ENCODE results near the gene GTPBP2.

GTPBP2 gene

GRCh38 chr6:43674921-43675320 is 45.9 kb upstream of the GTPBP2 start:
- H2AK5ac ChIP-seq (ENCODE audit: low read length) = no peak overlapping the region
- no peaks in the 10 kb centered on the region for H3K27me3 ChIP-seq (ENCODE audit: insufficient read depth, low read length)
- no peaks in the 10 kb centered on the region for H3K79me1 ChIP-seq (ENCODE audit: low read length)
- no peak overlapping the region for H3K4ac ChIP-seq (ENCODE audit: low read depth, low read length)
- H3K18ac ChIP-seq (ENCODE audit: low read length) = no peak overlapping the region
- H3K79me2 ChIP-seq (ENCODE audit: control insufficient read depth, insufficient read depth, low read length, poor library complexity) = no peaks in the 10 kb centered on the region
- no peak overlapping the region for H3K4me3 ChIP-seq (ENCODE audit: low read depth, low read length)
- H3K36me3 ChIP-seq (ENCODE audit: control insufficient read depth in 1 of 2, insufficient read depth in 2 of 2, low read length in 2 of 2) = peaks cover 59 to 79% of the 10 kb centered on the region in 2 experiments
- DNase-seq = no peak
- H2AFZ ChIP-seq (ENCODE audit: insufficient read depth, low read length, poor library complexity) = no peak overlapping the region
- H2BK12ac ChIP-seq (ENCODE audit: low read length) = no peak overlapping the region
- no peak overlapping the region for H2BK5ac ChIP-seq (ENCODE audit: low read depth, low read length, poor library complexity)
- no peak overlapping the region for H4K12ac ChIP-seq (ENCODE audit: low read depth, low read length)
- no peak overlapping the region for H4K8ac ChIP-seq (ENCODE audit: low read depth, low read length)
- H3K4me2 ChIP-seq (ENCODE audit: low read length) = no peak overlapping the region
- no peak overlapping the region for H3K23ac ChIP-seq (ENCODE audit: low read length)
- H3K4me1 ChIP-seq (ENCODE audit: control insufficient read depth in 1 of 2, insufficient read depth in 2 of 2, low read length in 2 of 2) = peaks cover 5 to 7% of the 10 kb centered on the region in 2 experiments
- no peak overlapping the region for H4K91ac ChIP-seq (ENCODE audit: low read depth, low read length)
- H3K27ac ChIP-seq (ENCODE audit: low read depth, low read length) = no peak overlapping the region
- WGBS (ENCODE audit: extremely low coverage, insufficient coverage, insufficient read length) = no CpG with 5 or more reads among the region's 8 CpGs
- no peak overlapping the region for H2BK120ac ChIP-seq (ENCODE audit: insufficient read depth, low read length, poor library complexity)
- no peak overlapping the region for H3K9ac ChIP-seq (ENCODE audit: low read length)
- H3K9me3 ChIP-seq (ENCODE audit: insufficient read depth, low read depth, low read length) = peaks cover 5% of the 10 kb centered on the region
- no peak overlapping the region for H3K14ac ChIP-seq (ENCODE audit: low read length)

GRCh38 chr6:43674291-43674690 is 45.2 kb upstream of the GTPBP2 start:
- H3K4me2 ChIP-seq (ENCODE audit: low read length) = no peak overlapping the region
- peaks cover 5% of the 10 kb centered on the region for H3K79me1 ChIP-seq (ENCODE audit: low read length)
- no peak overlapping the region for H3K4me3 ChIP-seq (ENCODE audit: low read depth, low read length)
- no peak overlapping the region for H2BK120ac ChIP-seq (ENCODE audit: insufficient read depth, low read length, poor library complexity)
- no peak overlapping the region for H4K12ac ChIP-seq (ENCODE audit: low read depth, low read length)
- DNase-seq = no peak
- no peak overlapping the region for H2AK5ac ChIP-seq (ENCODE audit: low read length)
- H3K14ac ChIP-seq (ENCODE audit: low read length) = no peak overlapping the region
- no peak overlapping the region for H3K4ac ChIP-seq (ENCODE audit: low read depth, low read length)
- H2BK12ac ChIP-seq (ENCODE audit: low read length) = no peak overlapping the region
- H3K27ac ChIP-seq (ENCODE audit: low read depth, low read length) = no peak overlapping the region
- H4K8ac ChIP-seq (ENCODE audit: low read depth, low read length) = no peak overlapping the region
- no peak overlapping the region for H4K91ac ChIP-seq (ENCODE audit: low read depth, low read length)
- no CpG with 5 or more reads among the region's 2 CpGs for WGBS (ENCODE audit: extremely low coverage, insufficient coverage, insufficient read length)
- no peak overlapping the region for H3K9ac ChIP-seq (ENCODE audit: low read length)
- peaks cover 12 to 13% of the 10 kb centered on the region in 2 experiments for H3K4me1 ChIP-seq (ENCODE audit: control insufficient read depth in 1 of 2, insufficient read depth in 2 of 2, low read length in 2 of 2)
- H3K27me3 ChIP-seq (ENCODE audit: insufficient read depth, low read length) = no peaks in the 10 kb centered on the region
- no peak overlapping the region for H3K18ac ChIP-seq (ENCODE audit: low read length)
- H3K9me3 ChIP-seq (ENCODE audit: insufficient read depth, low read depth, low read length) = peaks cover 5% of the 10 kb centered on the region
- H3K23ac ChIP-seq (ENCODE audit: low read length) = no peak overlapping the region
- no peak overlapping the region for H2BK5ac ChIP-seq (ENCODE audit: low read depth, low read length, poor library complexity)
- H2AFZ ChIP-seq (ENCODE audit: insufficient read depth, low read length, poor library complexity) = no peak overlapping the region
- H3K36me3 ChIP-seq (ENCODE audit: control insufficient read depth in 1 of 2, insufficient read depth in 2 of 2, low read length in 2 of 2) = peaks cover 56 to 75% of the 10 kb centered on the region in 2 experiments
- H3K79me2 ChIP-seq (ENCODE audit: control insufficient read depth, insufficient read depth, low read length, poor library complexity) = no peaks in the 10 kb centered on the region

- no peaks in the 10 kb centered on the region for H3K79me2 ChIP-seq (ENCODE audit: control insufficient read depth, insufficient read depth, low read length, poor library complexity)
- H3K4me3 ChIP-seq (ENCODE audit: low read depth, low read length) = no peak overlapping the region
Measured at GRCh38 chr6:43673444-43674084, 44.5 kb upstream of the GTPBP2 start.

GRCh38 chr6:43671801-43672690 is 43.0 kb upstream of the GTPBP2 start:
- Histone ChIP-seq H2BK5ac (ENCODE audit: low read depth, low read length, poor library complexity) (no peak overlapping the region), H3K27ac (ENCODE audit: low read depth, low read length) (no peak overlapping the region), H3K79me1 (ENCODE audit: low read length) (peaks cover 5% of the 10 kb centered on the region), H2AFZ (ENCODE audit: insufficient read depth, low read length, poor library complexity) (no peak overlapping the region), H3K4me1 (ENCODE audit: control insufficient read depth in 1 of 2, insufficient read depth in 2 of 2, low read length in 2 of 2) (peaks cover 29% of the 10 kb centered on the region in 2 experiments), H3K23ac (ENCODE audit: low read length) (no peak overlapping the region), H2AK5ac (ENCODE audit: low read length) (no peak overlapping the region), H3K27me3 (ENCODE audit: insufficient read depth, low read length) (no peaks in the 10 kb centered on the region), H3K9me3 (ENCODE audit: insufficient read depth, low read depth, low read length) (peaks cover 5% of the 10 kb centered on the region), H3K9ac (ENCODE audit: low read length) (no peak overlapping the region), H4K91ac (ENCODE audit: low read depth, low read length) (no peak overlapping the region), H2BK120ac (ENCODE audit: insufficient read depth, low read length, poor library complexity) (no peak overlapping the region), H3K14ac (ENCODE audit: low read length) (no peak overlapping the region), H2BK12ac (ENCODE audit: low read length) (no peak overlapping the region), H4K8ac (ENCODE audit: low read depth, low read length) (no peak overlapping the region), H3K4me3 (ENCODE audit: low read depth, low read length) (no peak overlapping the region), H3K4me2 (ENCODE audit: low read length) (no peak overlapping the region), H3K4ac (ENCODE audit: low read depth, low read length) (no peak overlapping the region), H3K18ac (ENCODE audit: low read length) (no peak overlapping the region), H4K12ac (ENCODE audit: low read depth, low read length) (no peak overlapping the region), H3K79me2 (ENCODE audit: control insufficient read depth, insufficient read depth, low read length, poor library complexity) (no peaks in the 10 kb centered on the region), H3K36me3 (ENCODE audit: control insufficient read depth in 1 of 2, insufficient read depth in 2 of 2, low read length in 2 of 2) (peaks cover 41 to 55% of the 10 kb centered on the region in 2 experiments)
- WGBS (ENCODE audit: extremely low coverage, insufficient coverage, insufficient read length) = no CpG with 5 or more reads among the region's 16 CpGs
- no peak for DNase-seq

More at GRCh38 chr6:43673444-43674084, 44.5 kb upstream of the GTPBP2 start:
- Histone ChIP-seq H2AK5ac (ENCODE audit: low read length) (no peak overlapping the region), H3K9ac (ENCODE audit: low read length) (no peak overlapping the region), H2AFZ (ENCODE audit: insufficient read depth, low read length, poor library complexity) (no peak overlapping the region), H3K23ac (ENCODE audit: low read length) (no peak overlapping the region), H3K4me1 (ENCODE audit: control insufficient read depth in 1 of 2, insufficient read depth in 2 of 2, low read length in 2 of 2) (peaks cover 17 to 20% of the 10 kb centered on the region in 2 experiments), H3K27me3 (ENCODE audit: insufficient read depth, low read length) (no peaks in the 10 kb centered on the region), H4K91ac (ENCODE audit: low read depth, low read length) (no peak overlapping the region), H3K4ac (ENCODE audit: low read depth, low read length) (no peak overlapping the region), H3K36me3 (ENCODE audit: control insufficient read depth in 1 of 2, insufficient read depth in 2 of 2, low read length in 2 of 2) (peaks cover 53 to 68% of the 10 kb centered on the region in 2 experiments), H3K18ac (ENCODE audit: low read length) (no peak overlapping the region), H3K14ac (ENCODE audit: low read length) (no peak overlapping the region), H2BK5ac (ENCODE audit: low read depth, low read length, poor library complexity) (no peak overlapping the region), H3K4me2 (ENCODE audit: low read length) (no peak overlapping the region), H2BK12ac (ENCODE audit: low read length) (no peak overlapping the region), H2BK120ac (ENCODE audit: insufficient read depth, low read length, poor library complexity) (no peak overlapping the region), H4K8ac (ENCODE audit: low read depth, low read length) (no peak overlapping the region), H3K9me3 (ENCODE audit: insufficient read depth, low read depth, low read length) (peaks cover 5% of the 10 kb centered on the region), H4K12ac (ENCODE audit: low read depth, low read length) (no peak overlapping the region), H3K27ac (ENCODE audit: low read depth, low read length) (no peak overlapping the region), H3K79me1 (ENCODE audit: low read length) (peaks cover 5% of the 10 kb centered on the region)
- DNase-seq = no peak
- WGBS (ENCODE audit: extremely low coverage, insufficient coverage, insufficient read length) = no CpG with 5 or more reads among the region's 15 CpGs

All from trophoblast cell (in vitro differentiated cells and primary cell).